Upper lobe of left lung (tissue), 4 donors: ENCODE measurements around the gene PASD1.

Experiments
- POLR2A ChIP-seq, 4 donors: fragments of 450-650 bp; IDR thresholded peaks; one replicate each; pipeline ENCODE4 v1.5.1; 2016 to 2017; ENCODE audit warnings: antibody characterized with exemption in 4 of 4, mild to moderate bottlenecking in 2 of 4
- POLR2AphosphoS5 ChIP-seq, 2 donors: sonication (generic); formaldehyde crosslinking; IDR thresholded peaks; one replicate each; pipeline ENCODE4 v1.5.1; 2017; ENCODE audit warnings: antibody characterized with exemption in 2 of 2
- TF ChIP-seq, protein P1 (sequence below), 6 experiments: fragments of 450-650 bp in 4 of 6; fragments of 200-600 bp in 2 of 6; sonication (generic) in 2 of 6; IDR thresholded peaks; one replicate each; pipeline ENCODE4 v1.5.1; 2016 to 2019; ENCODE audit warnings: antibody characterized with exemption in 6 of 6

DNA sequence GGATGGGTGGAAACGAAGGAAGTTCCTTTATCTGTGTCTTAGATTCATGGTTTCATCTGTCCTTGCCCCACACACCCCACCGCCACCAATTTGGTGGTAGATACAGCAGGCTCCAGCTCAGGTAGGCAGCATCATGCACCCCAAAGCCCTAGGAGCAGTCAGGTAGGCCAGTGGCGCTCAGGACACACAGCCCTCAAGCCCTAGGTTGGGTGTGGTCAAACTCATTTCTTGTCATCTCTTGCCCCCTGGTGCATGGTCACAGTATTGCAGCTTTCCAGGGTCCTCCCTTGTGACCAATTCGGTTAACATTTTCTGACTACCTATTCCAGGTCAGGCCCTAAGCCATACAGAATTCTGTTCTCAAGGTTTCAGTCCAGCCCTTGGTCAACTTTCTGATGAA is 117.3 kb downstream of the PASD1 start:
- TF ChIP-seq, protein P1, sequence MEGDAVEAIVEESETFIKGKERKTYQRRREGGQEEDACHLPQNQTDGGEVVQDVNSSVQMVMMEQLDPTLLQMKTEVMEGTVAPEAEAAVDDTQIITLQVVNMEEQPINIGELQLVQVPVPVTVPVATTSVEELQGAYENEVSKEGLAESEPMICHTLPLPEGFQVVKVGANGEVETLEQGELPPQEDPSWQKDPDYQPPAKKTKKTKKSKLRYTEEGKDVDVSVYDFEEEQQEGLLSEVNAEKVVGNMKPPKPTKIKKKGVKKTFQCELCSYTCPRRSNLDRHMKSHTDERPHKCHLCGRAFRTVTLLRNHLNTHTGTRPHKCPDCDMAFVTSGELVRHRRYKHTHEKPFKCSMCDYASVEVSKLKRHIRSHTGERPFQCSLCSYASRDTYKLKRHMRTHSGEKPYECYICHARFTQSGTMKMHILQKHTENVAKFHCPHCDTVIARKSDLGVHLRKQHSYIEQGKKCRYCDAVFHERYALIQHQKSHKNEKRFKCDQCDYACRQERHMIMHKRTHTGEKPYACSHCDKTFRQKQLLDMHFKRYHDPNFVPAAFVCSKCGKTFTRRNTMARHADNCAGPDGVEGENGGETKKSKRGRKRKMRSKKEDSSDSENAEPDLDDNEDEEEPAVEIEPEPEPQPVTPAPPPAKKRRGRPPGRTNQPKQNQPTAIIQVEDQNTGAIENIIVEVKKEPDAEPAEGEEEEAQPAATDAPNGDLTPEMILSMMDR (IDR thresholded peaks at IDR 0.05): peak; percentile 42 to 71 (median 55)
- TF ChIP-seq POLR2A (IDR thresholded peaks at IDR 0.05) (no peak), POLR2AphosphoS5 (IDR thresholded peaks at IDR 0.05) (no peak)
